SJSA1 (cell line): Measurements from ENCODE around the gene VSIG8. TPM values are rescaled to one million over a fixed set of nuclear protein-coding genes. Genes with fewer than 3 reads are reported as not detected.

Experiments
- DNase-seq, 2 experiments: peaks; one replicate each; pipeline ENCODE4 v3.0.0-alpha.2; 2015 to 2020; ENCODE audit warnings: low spot score in 2 of 2, low read depth in 1 of 2
- H3K27ac ChIP-seq: fragments of 250-450 bp; sonication (Bioruptor Pico); 2 replicates; pipeline ENCODE4 v1.5.1; 2020; ENCODE audit warnings: mild to moderate bottlenecking, moderate library complexity
- H3K27me3 ChIP-seq: fragments of 250-450 bp; sonication (Bioruptor Pico); replicated peaks from 2 replicates; pipeline ENCODE4 v1.5.1; 2020; ENCODE audit warnings: mild to moderate bottlenecking, moderate library complexity
- H3K36me3 ChIP-seq: fragments of 250-450 bp; sonication (Bioruptor Pico); 2 replicates; pipeline ENCODE4 v1.5.1; 2020; ENCODE audit warnings: mild to moderate bottlenecking
- H3K4me1 ChIP-seq: fragments of 250-450 bp; sonication (Bioruptor Pico); replicated peaks from 2 replicates; pipeline ENCODE4 v1.6.1; 2021; ENCODE audit warnings: mild to moderate bottlenecking
- H3K4me3 ChIP-seq: fragments of 250-450 bp; sonication (Bioruptor Pico); 2 replicates; pipeline ENCODE4 v1.5.1; 2020; ENCODE audit warnings: mild to moderate bottlenecking
- H3K9me3 ChIP-seq: fragments of 250-450 bp; sonication (Bioruptor Pico); replicated peaks from 2 replicates; pipeline ENCODE4 v1.5.1; 2020; ENCODE audit warnings: mild to moderate bottlenecking
- total RNA-seq: library from RNA; depleted of rRNA; stranded (reverse); fragments of >200 nt; shearing (Covaris generic); gene quantifications from 2 replicates; pipeline ENCODE4 v1.2.3, GENCODE V29; 2014

Gene VSIG8
- total RNA-seq, 1 experiment from 2014 or later, result not detected

- Histone ChIP-seq H3K4me3 (no peak overlapping the region), H3K27me3 (no peaks in the 10 kb centered on the region), H3K27ac (no peak overlapping the region), H3K36me3 (no peaks in the 10 kb centered on the region), H3K9me3 (no peaks in the 10 kb centered on the region), H3K4me1 (peaks cover 4% of the 10 kb centered on the region)
- no peak for DNase-seq
Measured at GRCh38 chr1:159859767-159860322, 2.6 kb downstream of the VSIG8 start.

GRCh38 chr1:159857889-159858288 is 4.6 kb downstream of the VSIG8 start:
- Histone ChIP-seq H3K4me1 (peaks cover 17% of the 10 kb centered on the region), H3K27me3 (no peaks in the 10 kb centered on the region), H3K4me3 (no peak overlapping the region), H3K9me3 (no peaks in the 10 kb centered on the region), H3K27ac (no peak overlapping the region), H3K36me3 (no peaks in the 10 kb centered on the region)
- no peak for DNase-seq

- no peaks in the 10 kb centered on the region for H3K9me3 ChIP-seq
- H3K4me3 ChIP-seq, result no peak overlapping the region
- H3K36me3 ChIP-seq, result no peaks in the 10 kb centered on the region
- H3K27ac ChIP-seq, result no peak overlapping the region
- DNase-seq, result no peak
- H3K4me1 ChIP-seq, result peaks cover 17% of the 10 kb centered on the region
- H3K27me3 ChIP-seq, result no peaks in the 10 kb centered on the region
Measured at GRCh38 chr1:159856576-159856975, 5.9 kb downstream of the VSIG8 start.

- Histone ChIP-seq H3K27me3 (no peaks in the 10 kb centered on the region), H3K4me1 (peaks cover 17% of the 10 kb centered on the region), H3K27ac (no peak overlapping the region), H3K36me3 (no peaks in the 10 kb centered on the region), H3K4me3 (no peak overlapping the region), H3K9me3 (no peaks in the 10 kb centered on the region)
- no peak for DNase-seq
Measured at GRCh38 chr1:159855709-159856108, 6.7 kb downstream of the VSIG8 start.

GRCh38 chr1:159854693-159855192 is 7.7 kb downstream of the VSIG8 start:
- H3K27me3 ChIP-seq, result no peaks in the 10 kb centered on the region
- H3K4me3 ChIP-seq, result peak overlapping the region; percentile 53
- DNase-seq, result peak; percentile 81 to 85
- H3K9me3 ChIP-seq, result no peaks in the 10 kb centered on the region
- H3K36me3 ChIP-seq, result no peaks in the 10 kb centered on the region
- peaks cover 25% of the 10 kb centered on the region for H3K4me1 ChIP-seq
- peak overlapping the region; percentile 68 for H3K27ac ChIP-seq

GRCh38 chr1:159854116-159854692 is 8.3 kb downstream of the VSIG8 start:
- Histone ChIP-seq H3K27ac (peak overlapping the region; percentile 68), H3K4me1 (peaks cover 30% of the 10 kb centered on the region)
- DNase-seq, result peak; percentile 53 to 64

GRCh38 chr1:159853417-159854115 is 8.9 kb downstream of the VSIG8 start:
- peaks cover 35% of the 10 kb centered on the region for H3K4me1 ChIP-seq
- no peak for DNase-seq
- H3K4me3 ChIP-seq, result peak overlapping the region; percentile 53
- H3K27me3 ChIP-seq, result no peaks in the 10 kb centered on the region
- 0 out of 2 replicates have a peak, but pooled peaks cover 2% of the 10 kb centered on the region for H3K9me3 ChIP-seq
- no peaks in the 10 kb centered on the region for H3K36me3 ChIP-seq
- no peak overlapping the region; the same call in 1 of the 2 replicates for H3K27ac ChIP-seq

More at GRCh38 chr1:159854116-159854692, 8.3 kb downstream of the VSIG8 start:
- Histone ChIP-seq H3K27me3 (no peaks in the 10 kb centered on the region), H3K4me3 (peak overlapping the region; percentile 53), H3K9me3 (no peaks in the 10 kb centered on the region), H3K36me3 (no peaks in the 10 kb centered on the region)

GRCh38 chr1:159851407-159851806 is 11.1 kb downstream of the VSIG8 start:
- Histone ChIP-seq H3K4me1 (peaks cover 36% of the 10 kb centered on the region), H3K4me3 (no peak overlapping the region), H3K36me3 (no peaks in the 10 kb centered on the region), H3K27ac (no peak overlapping the region), H3K9me3 (0 out of 2 replicates have a peak, but pooled peaks cover 3% of the 10 kb centered on the region), H3K27me3 (no peaks in the 10 kb centered on the region)
- DNase-seq, result no peak

GRCh38 chr1:159849626-159850366 is 12.7 kb downstream of the VSIG8 start:
- Histone ChIP-seq H3K27me3 (no peaks in the 10 kb centered on the region), H3K9me3 (0 out of 2 replicates have a peak, but pooled peaks cover 3% of the 10 kb centered on the region), H3K4me1 (peaks cover 32% of the 10 kb centered on the region), H3K4me3 (no peak overlapping the region), H3K27ac (peak overlapping the region; percentile 72), H3K36me3 (no peaks in the 10 kb centered on the region)
- DNase-seq, result peak in 1 of 2 experiments; percentile 30

GRCh38 chr1:159848326-159848725 is 14.1 kb downstream of the VSIG8 start:
- Histone ChIP-seq H3K4me3 (no peak overlapping the region), H3K27me3 (no peaks in the 10 kb centered on the region), H3K36me3 (no peaks in the 10 kb centered on the region), H3K4me1 (peaks cover 23% of the 10 kb centered on the region), H3K27ac (peak overlapping the region; percentile 44; the same call in 1 of the 2 replicates), H3K9me3 (0 out of 2 replicates have a peak, but pooled peaks cover 3% of the 10 kb centered on the region)
- DNase-seq, result no peak

GRCh38 chr1:159847231-159847630 is 15.2 kb downstream of the VSIG8 start:
- H3K4me1 ChIP-seq, result peaks cover 19% of the 10 kb centered on the region
- no peak for DNase-seq
- H3K27ac ChIP-seq, result no peak overlapping the region
- no peak overlapping the region for H3K4me3 ChIP-seq
- H3K27me3 ChIP-seq, result no peaks in the 10 kb centered on the region
- H3K36me3 ChIP-seq, result no peaks in the 10 kb centered on the region
- 0 out of 2 replicates have a peak, but pooled peaks cover 3% of the 10 kb centered on the region for H3K9me3 ChIP-seq

- H3K4me3 ChIP-seq, result no peak overlapping the region
- no peaks in the 10 kb centered on the region for H3K36me3 ChIP-seq
- peaks cover 19% of the 10 kb centered on the region for H3K4me1 ChIP-seq
- H3K27me3 ChIP-seq, result no peaks in the 10 kb centered on the region
- DNase-seq, result no peak
- H3K9me3 ChIP-seq, result 0 out of 2 replicates have a peak, but pooled peaks cover 3% of the 10 kb centered on the region
- H3K27ac ChIP-seq, result no peak overlapping the region
Measured at GRCh38 chr1:159845751-159846629, 16.5 kb downstream of the VSIG8 start.

- Histone ChIP-seq H3K4me1 (peaks cover under 1% of the 10 kb centered on the region), H3K4me3 (no peak overlapping the region), H3K27me3 (no peaks in the 10 kb centered on the region), H3K9me3 (0 out of 2 replicates have a peak, but pooled peaks cover under 1% of the 10 kb centered on the region), H3K36me3 (no peaks in the 10 kb centered on the region), H3K27ac (no peak overlapping the region)
- no peak for DNase-seq
Measured at GRCh38 chr1:159843459-159843858, 19.0 kb downstream of the VSIG8 start.
